ENCODE data around the gene STEAP3. TPM values are rescaled to one million over a fixed set of nuclear protein-coding genes. Genes with fewer than 3 reads are reported as not detected.

The STEAP3 gene
- total RNA-seq, 2 donors from 2014 or later, result 18.9 to 25.4 TPM

DNA sequence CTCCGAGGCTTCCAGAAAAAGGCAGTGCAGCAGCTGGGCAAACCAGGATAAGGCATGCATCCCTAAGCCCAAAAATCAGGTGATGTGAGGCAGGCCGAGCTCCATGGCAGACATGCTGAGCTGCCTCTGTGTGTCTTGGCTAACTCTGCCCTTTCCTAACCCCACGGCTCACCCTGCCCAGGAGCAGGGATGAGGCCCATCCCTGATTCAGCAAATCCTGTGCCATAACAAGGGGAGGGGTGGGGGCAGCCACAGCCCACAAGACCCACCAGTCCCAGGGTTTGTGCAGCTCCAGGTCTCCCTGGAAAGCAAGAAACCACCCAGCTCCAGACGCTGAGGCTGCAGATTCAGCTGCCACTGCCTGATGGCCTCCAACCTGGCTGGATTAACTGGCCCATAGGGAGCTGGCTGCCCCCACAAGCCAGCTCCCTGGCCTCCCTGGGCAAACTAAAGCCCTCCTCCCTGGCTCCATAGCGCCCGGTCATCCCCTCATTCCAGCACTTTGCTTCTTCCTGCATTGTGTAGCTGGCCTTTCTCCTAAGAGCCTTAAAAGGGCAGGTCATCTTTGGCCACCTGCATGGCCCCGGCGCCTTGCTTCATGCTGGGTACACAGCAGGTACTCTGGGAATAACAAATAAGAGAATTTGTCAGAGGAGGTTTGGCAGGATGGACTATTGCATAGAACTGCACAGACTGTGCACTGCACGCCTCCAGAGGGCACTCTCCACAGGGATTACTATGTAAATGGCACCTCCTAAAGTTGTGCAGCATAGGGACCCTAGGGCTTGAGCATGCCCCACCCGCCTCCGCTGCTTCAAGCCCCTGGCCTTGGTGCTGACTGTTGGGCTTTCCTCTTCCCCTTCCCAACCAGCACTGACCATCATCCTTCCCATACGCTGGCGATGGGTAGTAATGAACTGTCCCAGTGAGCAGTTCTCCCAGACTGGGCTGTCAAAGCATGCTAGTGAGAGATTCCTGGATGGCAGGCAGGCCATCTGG lies 10.7 kb downstream of the STEAP3 start:
- no peak for TF ChIP-seq POLR2A (IDR thresholded peaks at IDR 0.05)
- TF ChIP-seq, protein P1, sequence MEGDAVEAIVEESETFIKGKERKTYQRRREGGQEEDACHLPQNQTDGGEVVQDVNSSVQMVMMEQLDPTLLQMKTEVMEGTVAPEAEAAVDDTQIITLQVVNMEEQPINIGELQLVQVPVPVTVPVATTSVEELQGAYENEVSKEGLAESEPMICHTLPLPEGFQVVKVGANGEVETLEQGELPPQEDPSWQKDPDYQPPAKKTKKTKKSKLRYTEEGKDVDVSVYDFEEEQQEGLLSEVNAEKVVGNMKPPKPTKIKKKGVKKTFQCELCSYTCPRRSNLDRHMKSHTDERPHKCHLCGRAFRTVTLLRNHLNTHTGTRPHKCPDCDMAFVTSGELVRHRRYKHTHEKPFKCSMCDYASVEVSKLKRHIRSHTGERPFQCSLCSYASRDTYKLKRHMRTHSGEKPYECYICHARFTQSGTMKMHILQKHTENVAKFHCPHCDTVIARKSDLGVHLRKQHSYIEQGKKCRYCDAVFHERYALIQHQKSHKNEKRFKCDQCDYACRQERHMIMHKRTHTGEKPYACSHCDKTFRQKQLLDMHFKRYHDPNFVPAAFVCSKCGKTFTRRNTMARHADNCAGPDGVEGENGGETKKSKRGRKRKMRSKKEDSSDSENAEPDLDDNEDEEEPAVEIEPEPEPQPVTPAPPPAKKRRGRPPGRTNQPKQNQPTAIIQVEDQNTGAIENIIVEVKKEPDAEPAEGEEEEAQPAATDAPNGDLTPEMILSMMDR (IDR thresholded peaks at IDR 0.05), result peak in 2 of 7 experiments; percentile 9
- ATAC-seq, result no peak
- Histone ChIP-seq H3K4me1 (peaks cover 19% of the 10 kb centered on the region), H3K4me3 (no peak overlapping the region), H3K9me3 (no peaks in the 10 kb centered on the region), H3K27ac (no peak overlapping the region), H3K36me3 (replicated peaks in 1 of 2; ENCODE audit: insufficient read depth in 1 of 2, low read depth in 2 of 2) (no peaks in the 10 kb centered on the region), H3K27me3 (no peaks in the 10 kb centered on the region)
- intact Hi-C loops (cut with DNase I), result no loop called here
- DNase-seq, result peak in 1 of 4 donors; percentile 20
- WGBS, 2 donors, result 72 to 78% methylated on average over 9 to 13 of the region's 13 CpGs

DNA sequence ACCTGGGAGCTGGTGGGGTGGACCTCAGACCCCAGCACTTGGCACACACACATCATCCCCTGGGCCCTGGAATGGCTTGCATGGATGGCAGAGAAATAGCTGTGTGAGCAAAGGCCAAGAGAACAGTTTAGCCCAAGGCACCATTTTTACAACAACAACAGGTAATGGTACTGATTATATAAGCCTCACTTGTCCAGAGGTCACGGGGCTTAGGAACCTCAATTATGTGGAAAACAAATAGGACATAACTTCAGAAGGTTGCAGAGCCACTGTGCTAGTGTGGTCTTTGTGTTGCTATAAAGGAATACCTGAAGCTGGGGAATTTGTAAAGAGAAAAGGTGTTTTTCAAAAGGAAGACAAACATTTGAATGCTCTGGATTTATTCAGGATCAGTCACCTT lies 13.2 kb downstream of the STEAP3 start:
- DNase-seq (no peak), ATAC-seq (no peak)
- Histone ChIP-seq H3K27ac (no peak overlapping the region), H3K4me3 (no peak overlapping the region), H3K36me3 (replicated peaks in 1 of 2; ENCODE audit: insufficient read depth in 1 of 2, low read depth in 2 of 2) (no peaks in the 10 kb centered on the region), H3K27me3 (no peaks in the 10 kb centered on the region), H3K4me1 (peaks cover 42% of the 10 kb centered on the region), H3K9me3 (no peaks in the 10 kb centered on the region)
- TF ChIP-seq, protein P1 (IDR thresholded peaks at IDR 0.05), result no peak
- no peak for TF ChIP-seq POLR2A (IDR thresholded peaks at IDR 0.05)
- intact Hi-C loops (cut with DNase I), result no loop called here
- WGBS, 2 donors, result 83 to 86% methylated on average over 1 of the region's 1 CpG

DNA sequence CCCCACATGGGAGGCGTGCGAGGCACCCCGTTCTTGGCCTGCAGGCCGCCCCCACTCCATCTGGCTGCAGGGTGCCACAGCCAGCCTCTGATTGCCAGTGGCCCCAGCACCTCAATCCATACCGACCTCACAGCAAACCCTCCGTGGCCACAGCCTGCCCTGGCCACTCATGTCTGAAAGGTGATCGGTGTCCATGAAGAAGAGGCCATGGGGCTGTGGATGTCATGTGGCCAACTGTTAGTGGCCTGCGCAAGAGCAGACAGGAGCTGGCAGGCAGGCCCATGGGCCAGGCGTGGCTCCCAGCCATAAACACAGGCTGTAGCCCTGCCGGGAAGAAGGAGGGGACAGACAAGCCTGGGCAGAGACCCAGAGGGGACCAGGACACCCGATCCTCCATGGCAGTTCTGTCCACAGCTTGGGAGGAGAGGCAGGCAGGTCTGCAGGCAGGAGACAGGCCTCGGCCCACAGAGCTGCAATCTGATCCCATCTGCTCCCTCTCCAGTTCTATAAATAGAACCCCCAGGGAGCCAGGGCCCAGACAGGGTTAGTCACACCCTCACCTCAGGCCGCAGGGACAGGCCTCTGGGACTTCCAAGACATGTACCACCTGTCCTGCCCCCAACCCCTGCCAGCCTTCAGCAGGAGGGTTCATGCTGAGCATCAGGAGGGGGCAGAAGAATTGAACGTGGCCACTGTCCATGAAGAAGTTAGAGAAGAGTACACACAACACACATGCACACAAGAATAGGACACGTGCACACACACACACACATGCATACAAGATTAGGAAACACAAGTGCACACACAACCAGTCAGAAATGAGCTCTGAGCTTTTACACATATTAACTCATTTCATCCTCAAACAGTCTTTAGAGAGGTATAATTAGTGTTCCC lies 16.9 kb downstream of the STEAP3 start:
- peak overlapping the region; percentile 33 to 73 (median 66) for H3K27ac ChIP-seq
- 45 to 60% methylated on average over 11 to 15 of the region's 15 CpGs for WGBS, 2 donors
- ATAC-seq (peak; percentile 91), DNase-seq (peak; percentile 79 to 92 (median 86))
- H3K27me3 ChIP-seq, result no peaks in the 10 kb centered on the region
- intact Hi-C loops (cut with DNase I), result no loop called here
- no peaks in the 10 kb centered on the region for H3K36me3 ChIP-seq (replicated peaks in 1 of 2; ENCODE audit: insufficient read depth in 1 of 2, low read depth in 2 of 2)
- no peak overlapping the region for H3K4me3 ChIP-seq
- peaks cover 44% of the 10 kb centered on the region for H3K4me1 ChIP-seq
- no peaks in the 10 kb centered on the region for H3K9me3 ChIP-seq
- TF ChIP-seq POLR2A (IDR thresholded peaks at IDR 0.05), result peak in 2 of 3 donors; percentile 31 to 34
- TF ChIP-seq, protein P1 (IDR thresholded peaks at IDR 0.05), result no peak

DNA sequence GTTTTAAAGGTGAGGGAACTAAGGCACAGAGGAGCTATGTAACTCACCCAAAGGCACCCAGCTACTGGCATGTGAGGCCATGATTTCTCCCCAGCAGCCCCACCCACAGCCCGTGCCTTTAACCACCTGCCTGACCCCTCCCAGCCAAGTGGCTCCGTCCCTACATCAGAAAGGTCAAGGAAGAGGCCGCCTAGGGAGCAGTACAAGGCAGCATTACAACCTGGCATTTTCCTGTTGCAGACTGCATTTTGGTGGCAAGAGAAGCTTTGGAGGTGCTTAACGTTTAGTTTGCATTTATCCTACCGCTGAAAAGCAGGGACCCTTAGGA lies 17.5 kb downstream of the STEAP3 start:
- TF ChIP-seq, protein P1 (IDR thresholded peaks at IDR 0.05), result no peak
- TF ChIP-seq POLR2A (IDR thresholded peaks at IDR 0.05), result no peak
- no peaks in the 10 kb centered on the region for H3K27me3 ChIP-seq

More for the DNA sequence above, 17.5 kb downstream of the STEAP3 start:
- no peak for DNase-seq
- no peaks in the 10 kb centered on the region for H3K9me3 ChIP-seq
- H3K27ac ChIP-seq, result peak overlapping the region; percentile 33 to 73 (median 66)
- H3K36me3 ChIP-seq (replicated peaks in 1 of 2; ENCODE audit: insufficient read depth in 1 of 2, low read depth in 2 of 2), result no peaks in the 10 kb centered on the region
- WGBS, 2 donors, result 52 to 53% methylated on average over 5 of the region's 5 CpGs
- H3K4me1 ChIP-seq, result peaks cover 44% of the 10 kb centered on the region
- intact Hi-C loops (cut with DNase I), result no loop called here
- ATAC-seq, result no peak
- H3K4me3 ChIP-seq, result no peak overlapping the region

Measured in body of pancreas (tissue), 4 donors.